Panc1 (cell line): ENCODE results near the gene AKAP13. TPM values are rescaled to one million over a fixed set of nuclear protein-coding genes. Genes with fewer than 3 reads are reported as not detected.
A peak's percentile ranks its signal among the peaks of the same experiment; 100 is the strongest.

ENCODE experiments used
- ATAC-seq: fragments of 200-7000 bp; cut with Tn5 transposase; 2 replicates; pipeline ENCODE4 v1.9.1; 2020; ENCODE audit warnings: mild to moderate bottlenecking, moderate library complexity
- BruUV-seq: library from RNA; stranded (reverse); fragments of 400-500 nt; replicated peaks from 2 replicates; lab custom pipeline; 2021; lab: Mats Ljungman, UMichigan
- CTCF ChIA-PET: fragments of 300-600 bp; sonication (Branson Sonifier 250); formaldehyde crosslinking; loops from one replicate; lab custom pipeline; 2022; ENCODE audit warnings: antibody characterized with exemption; lab: Charles Lee
- POLR2A ChIA-PET: fragments of 300-600 bp; sonication (Branson Sonifier 250); formaldehyde crosslinking; loops from one replicate; lab custom pipeline; 2022; ENCODE audit warnings: antibody characterized with exemption; lab: Charles Lee
- DNase-seq: peaks from one replicate; pipeline ENCODE4 v3.0.0-alpha.2; 2010; ENCODE audit warnings: low read depth, low spot score
- H3K27ac ChIP-seq: 2 replicates; pipeline ENCODE4 v1.5.1; 2011; ENCODE audit warnings: mild to moderate bottlenecking, low read length, inconsistent platforms
- H3K27me3 ChIP-seq: fragments of 200-500 bp; sonication (Bioruptor generic); 2 replicates; pipeline ENCODE4 v1.6.0; 2014; ENCODE audit warnings: low read length, inconsistent platforms; ENCODE audit not compliant: control insufficient read depth, insufficient read depth
- H3K36me3 ChIP-seq: fragments of 200-500 bp; sonication (Bioruptor generic); 2 replicates; pipeline ENCODE4 v1.5.1; 2014; ENCODE audit warnings: inconsistent platforms, mild to moderate bottlenecking, low read length, moderate library complexity; ENCODE audit not compliant: control insufficient read depth, insufficient read depth
- H3K4me1 ChIP-seq: 2 replicates; pipeline ENCODE4 v1.5.1; 2011; ENCODE audit warnings: inconsistent platforms, mild to moderate bottlenecking, low read length, moderate library complexity; ENCODE audit not compliant: control insufficient read depth, insufficient read depth
- H3K4me3 ChIP-seq, 2 experiments: 2 replicates each; pipeline ENCODE4 v1.5.1; 2011 to 2012; ENCODE audit warnings: low read depth in 2 of 2, low read length in 2 of 2, mild to moderate bottlenecking in 2 of 2, inconsistent platforms in 1 of 2, moderate library complexity in 1 of 2
- H3K9me3 ChIP-seq: fragments of 200-500 bp; sonication (Bioruptor generic); 2 replicates; pipeline ENCODE4 v1.5.1; 2014; ENCODE audit warnings: low read depth, mild to moderate bottlenecking, inconsistent platforms, low read length, moderate library complexity; ENCODE audit not compliant: control insufficient read depth, insufficient read depth
- CTCF ChIP-seq: fragments of 450-650 bp; IDR thresholded peaks from 2 replicates; pipeline ENCODE4 v1.5.1; 2017; ENCODE audit warnings: mild to moderate bottlenecking
- POLR2AphosphoS5 ChIP-seq: IDR thresholded peaks from 2 replicates; pipeline ENCODE4 v1.6.1; 2012; ENCODE audit warnings: mild to moderate bottlenecking, low read depth, low read length, moderate library complexity
- REST ChIP-seq, 2 experiments: IDR thresholded peaks; 2 replicates each; pipeline ENCODE4 v1.6.1; 2011 to 2012; ENCODE audit warnings: low read depth in 2 of 2, control low read depth in 1 of 2, low read length in 1 of 2, mild to moderate bottlenecking in 1 of 2, moderate library complexity in 1 of 2; ENCODE audit not compliant: insufficient read depth in 1 of 2
- SIN3A ChIP-seq: IDR thresholded peaks from 2 replicates; pipeline ENCODE4 v1.6.1; 2012; ENCODE audit warnings: low read depth, mild to moderate bottlenecking, low read length, moderate library complexity, borderline replicate concordance; ENCODE audit not compliant: insufficient read depth
- TCF7L2 ChIP-seq: IDR thresholded peaks from 2 replicates; pipeline ENCODE4 v1.6.1; 2011; ENCODE audit warnings: mild to moderate bottlenecking, low read depth, low read length, inconsistent platforms
- in situ Hi-C: cut with HindIII; loops from 2 replicates; pipeline ENCODE4 v1.10.0; 2016; ENCODE audit warnings: low sequenced_read_pairs, low pct_unique_long_range_greater_than_20kb
- intact Hi-C: fragments of 100-400 bp; cut with micrococcal nuclease; formaldehyde crosslinking; loops from one replicate; pipeline ENCODE4 v1.10.0; 2022; ENCODE audit not compliant: unreplicated experiment
- total RNA-seq: library from RNA; stranded (reverse); gene quantifications from one replicate; pipeline ENCODE4 v1.2.1, GENCODE V29; 2021; ENCODE audit not compliant: unreplicated experiment

Gene AKAP13
- total RNA-seq, 1 experiment from 2014 or later = 94.2 TPM

GRCh38 chr15:85592148-85592547 is 211.7 kb downstream of the AKAP13 start:
- Histone ChIP-seq H3K27ac (no peak overlapping the region), H3K4me3 (no peak overlapping the region), H3K36me3 (no peaks in the 10 kb centered on the region), H3K9me3 (no peaks in the 10 kb centered on the region), H3K27me3 (no peaks in the 10 kb centered on the region), H3K4me1 (no peaks in the 10 kb centered on the region)
- in situ Hi-C loops = no loop called here
- DNase-seq (no peak), ATAC-seq (0 out of 2 replicates have a peak, but pooled peaks have one; percentile 46)
- POLR2A ChIA-PET = no interaction called here
- BruUV-seq = TSS peak; percentile 9
- peak; percentile 21; the same call in 1 of the 2 replicates for TF ChIP-seq CTCF
- TF ChIP-seq REST (IDR thresholded peaks at IDR 0.05; ENCODE audit: insufficient read depth in 1 of 2, low read depth in 2 of 2, low read length in 1 of 2) = no peak
- CTCF ChIA-PET = no interaction called here
- intact Hi-C loops = no loop called here

GRCh38 chr15:85593809-85594445 is 213.5 kb downstream of the AKAP13 start:
- intact Hi-C loops = no loop called here
- H3K36me3 ChIP-seq = no peaks in the 10 kb centered on the region
- no peaks in the 10 kb centered on the region for H3K9me3 ChIP-seq
- no peak overlapping the region for H3K27ac ChIP-seq
- TF ChIP-seq POLR2AphosphoS5 (no peak), CTCF (no peak), SIN3A (no peak), REST (IDR thresholded peaks at IDR 0.05; ENCODE audit: insufficient read depth in 1 of 2, low read depth in 2 of 2, low read length in 1 of 2) (no peak), TCF7L2 (no peak)
- H3K4me1 ChIP-seq = no peaks in the 10 kb centered on the region
- BruUV-seq = no TSS peak
- no peaks in the 10 kb centered on the region for H3K27me3 ChIP-seq
- no peak overlapping the region for H3K4me3 ChIP-seq
- no peak for DNase-seq
- ChIA-PET CTCF (no interaction called here), POLR2A (no interaction called here)
- in situ Hi-C loops = no loop called here
- no peak for ATAC-seq
